Bronchial epithelial cell (primary cell): Measurements from ENCODE around the gene SEC24C. TPM values are rescaled to one million over a fixed set of nuclear protein-coding genes. Genes with fewer than 3 reads are reported as not detected.

Source experiments
- DNase-seq: peaks from one replicate; pipeline ENCODE4 v3.0.0-alpha.2; 2010; ENCODE audit warnings: low read depth
- FAIRE-seq: peaks from 2 replicates; lab custom pipeline; 2011; peaks lifted over from hg19 to GRCh38; lab: Jason Lieb, UNC
- H3K27me3 ChIP-seq: 2 replicates; pipeline ENCODE4 v1.5.1; 2011; ENCODE audit warnings: low read length; ENCODE audit not compliant: control insufficient read depth, insufficient read depth
- H3K36me3 ChIP-seq: 2 replicates; pipeline ENCODE4 v1.5.1; 2011; ENCODE audit warnings: low read length; ENCODE audit not compliant: control insufficient read depth, insufficient read depth
- H3K4me3 ChIP-seq: 2 replicates; pipeline ENCODE4 v1.5.1; 2011; ENCODE audit warnings: mild to moderate bottlenecking, low read depth, low read length, control low read depth
- total RNA-seq: library from RNA; depleted of rRNA; stranded (reverse); fragments of >200 nt; gene quantifications from 2 replicates; pipeline ENCODE4 v1.2.1, GENCODE V29; 2014
- TF ChIP-seq, protein P1 (sequence below): IDR thresholded peaks from 2 replicates; pipeline ENCODE4 v1.5.1; 2011; ENCODE audit warnings: mild to moderate bottlenecking, moderate library complexity, low read length, control low read depth, inconsistent platforms; ENCODE audit not compliant: insufficient read depth, severe bottlenecking

Gene SEC24C
- total RNA-seq, 1 donor from 2014 or later = 55.0 TPM

GRCh38 chr10:73797324-73798025 is 53.3 kb downstream of the SEC24C start:
- peaks cover 47% of the 10 kb centered on the region for H3K36me3 ChIP-seq
- H3K4me3 ChIP-seq = no peak overlapping the region
- DNase-seq (no peak), FAIRE-seq (no peak)
- no peaks in the 10 kb centered on the region for H3K27me3 ChIP-seq
- TF ChIP-seq, protein P1, sequence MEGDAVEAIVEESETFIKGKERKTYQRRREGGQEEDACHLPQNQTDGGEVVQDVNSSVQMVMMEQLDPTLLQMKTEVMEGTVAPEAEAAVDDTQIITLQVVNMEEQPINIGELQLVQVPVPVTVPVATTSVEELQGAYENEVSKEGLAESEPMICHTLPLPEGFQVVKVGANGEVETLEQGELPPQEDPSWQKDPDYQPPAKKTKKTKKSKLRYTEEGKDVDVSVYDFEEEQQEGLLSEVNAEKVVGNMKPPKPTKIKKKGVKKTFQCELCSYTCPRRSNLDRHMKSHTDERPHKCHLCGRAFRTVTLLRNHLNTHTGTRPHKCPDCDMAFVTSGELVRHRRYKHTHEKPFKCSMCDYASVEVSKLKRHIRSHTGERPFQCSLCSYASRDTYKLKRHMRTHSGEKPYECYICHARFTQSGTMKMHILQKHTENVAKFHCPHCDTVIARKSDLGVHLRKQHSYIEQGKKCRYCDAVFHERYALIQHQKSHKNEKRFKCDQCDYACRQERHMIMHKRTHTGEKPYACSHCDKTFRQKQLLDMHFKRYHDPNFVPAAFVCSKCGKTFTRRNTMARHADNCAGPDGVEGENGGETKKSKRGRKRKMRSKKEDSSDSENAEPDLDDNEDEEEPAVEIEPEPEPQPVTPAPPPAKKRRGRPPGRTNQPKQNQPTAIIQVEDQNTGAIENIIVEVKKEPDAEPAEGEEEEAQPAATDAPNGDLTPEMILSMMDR = no peak

- no peaks in the 10 kb centered on the region for H3K27me3 ChIP-seq
- no peak overlapping the region for H3K4me3 ChIP-seq
- FAIRE-seq = no peak
- H3K36me3 ChIP-seq = peaks cover 51% of the 10 kb centered on the region
- TF ChIP-seq, protein P1 = no peak
- DNase-seq = no peak
Observed at GRCh38 chr10:73798087-73798486, 53.9 kb downstream of the SEC24C start.

GRCh38 chr10:73798927-73799560 is 54.9 kb downstream of the SEC24C start:
- FAIRE-seq (no peak), DNase-seq (no peak)
- TF ChIP-seq, protein P1 = no peak
- Histone ChIP-seq H3K4me3 (no peak overlapping the region), H3K27me3 (no peaks in the 10 kb centered on the region), H3K36me3 (peaks cover 47% of the 10 kb centered on the region)

DNA sequence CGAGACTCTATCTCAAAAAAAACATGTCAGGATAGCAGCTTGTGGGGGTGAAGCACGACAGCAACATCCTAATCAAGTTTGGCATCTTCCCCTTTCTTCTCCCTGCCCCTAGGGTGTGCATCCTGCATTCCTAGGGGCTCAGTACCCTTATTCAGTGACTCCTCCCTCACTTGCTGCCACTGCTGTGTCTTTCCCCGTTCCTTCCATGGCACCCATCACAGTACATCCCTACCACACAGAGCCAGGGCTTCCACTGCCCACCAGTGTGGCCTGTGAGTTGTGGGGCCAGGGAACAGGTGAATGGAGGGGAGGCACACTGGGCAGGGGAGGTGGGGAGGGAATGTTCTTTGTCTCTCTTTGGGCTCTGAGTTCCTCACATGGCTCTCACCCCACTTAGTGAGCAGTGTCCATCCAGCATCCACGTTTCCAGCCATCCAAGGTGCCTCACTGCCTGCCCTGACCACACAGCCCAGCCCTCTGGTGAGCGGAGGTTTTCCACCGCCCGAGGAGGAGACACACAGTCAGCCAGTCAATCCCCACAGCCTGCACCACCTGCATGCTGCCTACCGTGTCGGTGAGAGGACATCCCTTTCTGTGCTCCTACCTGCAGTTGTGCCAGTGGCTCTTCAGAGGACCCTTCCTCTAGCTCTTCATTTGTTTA is 55.9 kb downstream of the SEC24C start:
- no peaks in the 10 kb centered on the region for H3K27me3 ChIP-seq
- H3K36me3 ChIP-seq = peaks cover 42% of the 10 kb centered on the region
- TF ChIP-seq, protein P1 = no peak
- no peak for FAIRE-seq
- H3K4me3 ChIP-seq = no peak overlapping the region
- DNase-seq = no peak

GRCh38 chr10:73800560-73801252 is 56.5 kb downstream of the SEC24C start:
- no peak for FAIRE-seq
- Histone ChIP-seq H3K4me3 (no peak overlapping the region), H3K27me3 (no peaks in the 10 kb centered on the region), H3K36me3 (peaks cover 43% of the 10 kb centered on the region)
- TF ChIP-seq, protein P1 = no peak
- DNase-seq = no peak
